Tibial artery (tissue), 4 donors: ENCODE results near the gene DPPA3.
"Not testable (repeated sequence)": the region's sequence is repeated elsewhere in the genome, so short reads cannot be mapped to it uniquely, and the experiment has no call there.

ENCODE experiments used
- DNase-seq, 2 donors: peaks; one replicate each; pipeline ENCODE4 v3.0.0-alpha.2; 2019
- H3K27ac ChIP-seq, 2 donors: fragments of 200-600 bp; sonication (generic) in 1 of 2; 1 replicate in 1 of 2; 2 replicates in 1 of 2; pipeline ENCODE4 v1.5.1; 2018 to 2019; ENCODE audit warnings: mild to moderate bottlenecking in 1 of 2
- H3K27me3 ChIP-seq, 2 donors: fragments of 200-600 bp; sonication (generic) in 1 of 2; one replicate each; pipeline versions ENCODE4 v1.5.1 to v1.6.0; 2016 to 2019
- H3K36me3 ChIP-seq, 3 donors: fragments of 200-600 bp; sonication (generic) in 2 of 3; one replicate each; pipeline ENCODE4 v1.5.1; 2016 to 2019; ENCODE audit warnings: mild to moderate bottlenecking in 2 of 3
- H3K4me1 ChIP-seq, 4 donors: fragments of 200-600 bp; sonication (generic) in 2 of 4; 1 replicate in 3 of 4; 2 replicates in 1 of 4; pipeline ENCODE4 v1.5.1; 2016 to 2019
- H3K4me3 ChIP-seq, 2 donors: fragments of 200-600 bp; sonication (generic) in 1 of 2; 1 replicate in 1 of 2; 2 replicates in 1 of 2; pipeline ENCODE4 v1.5.1; 2018 to 2019; ENCODE audit warnings: mild to moderate bottlenecking in 2 of 2
- H3K9me3 ChIP-seq, 3 donors: fragments of 200-600 bp; sonication (generic) in 1 of 3; one replicate each; pipeline ENCODE4 v1.5.1; 2016 to 2019
- intact Hi-C: fragments of 100-400 bp; cut with DNase I; formaldehyde crosslinking; loops from one replicate; pipeline ENCODE4 v1.15.0; 2023; ENCODE audit warnings: low total_unique reads
- TF ChIP-seq, protein P1 (sequence below), 2 experiments: fragments of 200-600 bp in 1 of 2; fragments of 450-650 bp in 1 of 2; IDR thresholded peaks; one replicate each; pipeline ENCODE4 v1.5.1; 2017 to 2019; ENCODE audit warnings: antibody characterized with exemption in 2 of 2, mild to moderate bottlenecking in 1 of 2, moderate library complexity in 1 of 2

The DPPA3 gene

DNA sequence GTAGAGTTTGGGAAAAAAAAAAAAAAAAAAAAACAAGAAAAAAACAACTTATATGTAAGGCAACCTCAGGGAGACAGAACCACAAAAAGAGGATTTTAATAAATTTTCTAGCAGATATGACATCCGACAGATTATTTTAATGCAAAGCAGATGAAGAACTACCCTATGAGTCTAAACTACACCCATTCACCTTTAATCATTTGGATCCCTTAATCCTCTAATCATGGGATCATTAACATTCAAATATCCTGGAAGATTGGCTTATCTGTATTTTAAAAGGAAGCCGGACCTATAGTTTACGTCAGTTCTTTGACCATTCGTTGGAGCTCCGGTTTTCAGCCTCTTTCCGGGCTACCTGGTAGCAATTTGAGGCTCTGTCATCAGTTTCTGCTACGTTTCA, at the start of gene DPPA3:
TSS of gene DPPA3 (plus strand) at position 301 of the 400 bp plus-strand sequence. CDS start 138 bp downstream, outside the sequence.
- no peak within 1 kb of the TSS for H3K4me3 ChIP-seq
- no peaks in the 10 kb centered on the region for H3K9me3 ChIP-seq
- H3K36me3 ChIP-seq, result no peaks in the 10 kb centered on the region
- DNase-seq, result no peak
- no peak within 1 kb of the TSS for H3K27ac ChIP-seq
- TF ChIP-seq, protein P1, sequence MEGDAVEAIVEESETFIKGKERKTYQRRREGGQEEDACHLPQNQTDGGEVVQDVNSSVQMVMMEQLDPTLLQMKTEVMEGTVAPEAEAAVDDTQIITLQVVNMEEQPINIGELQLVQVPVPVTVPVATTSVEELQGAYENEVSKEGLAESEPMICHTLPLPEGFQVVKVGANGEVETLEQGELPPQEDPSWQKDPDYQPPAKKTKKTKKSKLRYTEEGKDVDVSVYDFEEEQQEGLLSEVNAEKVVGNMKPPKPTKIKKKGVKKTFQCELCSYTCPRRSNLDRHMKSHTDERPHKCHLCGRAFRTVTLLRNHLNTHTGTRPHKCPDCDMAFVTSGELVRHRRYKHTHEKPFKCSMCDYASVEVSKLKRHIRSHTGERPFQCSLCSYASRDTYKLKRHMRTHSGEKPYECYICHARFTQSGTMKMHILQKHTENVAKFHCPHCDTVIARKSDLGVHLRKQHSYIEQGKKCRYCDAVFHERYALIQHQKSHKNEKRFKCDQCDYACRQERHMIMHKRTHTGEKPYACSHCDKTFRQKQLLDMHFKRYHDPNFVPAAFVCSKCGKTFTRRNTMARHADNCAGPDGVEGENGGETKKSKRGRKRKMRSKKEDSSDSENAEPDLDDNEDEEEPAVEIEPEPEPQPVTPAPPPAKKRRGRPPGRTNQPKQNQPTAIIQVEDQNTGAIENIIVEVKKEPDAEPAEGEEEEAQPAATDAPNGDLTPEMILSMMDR (IDR thresholded peaks at IDR 0.05), result no peak
- no peaks in the 10 kb centered on the region for H3K4me1 ChIP-seq
- intact Hi-C loops, result no loop called here
- no peaks in the 10 kb centered on the region for H3K27me3 ChIP-seq

DNA sequence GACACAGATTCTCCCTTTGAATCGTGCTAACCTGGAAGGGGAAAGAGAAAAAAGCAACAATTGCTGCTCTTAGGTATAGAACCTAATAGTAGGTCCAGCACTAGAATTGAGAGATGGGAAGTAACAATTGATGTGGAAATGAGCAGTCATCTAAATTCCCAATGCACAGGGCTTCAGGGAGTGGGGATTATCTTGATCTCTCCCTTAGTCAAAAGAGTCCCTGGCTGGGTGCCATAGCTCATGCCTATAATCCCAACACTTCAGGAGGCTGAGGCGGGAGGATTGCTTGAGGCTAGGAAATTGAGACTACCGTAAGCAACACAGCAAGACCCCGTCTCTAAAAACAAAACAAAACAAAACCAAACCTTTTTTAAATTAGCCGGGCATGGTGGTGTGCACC, 49.5 kb upstream of the DPPA3 start:
- no peak overlapping the region for H3K4me3 ChIP-seq
- H3K27ac ChIP-seq, result no peak overlapping the region
- H3K36me3 ChIP-seq, result no peaks in the 10 kb centered on the region
- TF ChIP-seq, protein P1 (IDR thresholded peaks at IDR 0.05), result no peak
- H3K9me3 ChIP-seq, result no peaks in the 10 kb centered on the region
- intact Hi-C loops, result no loop called here
- H3K4me1 ChIP-seq, result no peaks in the 10 kb centered on the region
- DNase-seq, result no peak
- H3K27me3 ChIP-seq, result no peaks in the 10 kb centered on the region

DNA sequence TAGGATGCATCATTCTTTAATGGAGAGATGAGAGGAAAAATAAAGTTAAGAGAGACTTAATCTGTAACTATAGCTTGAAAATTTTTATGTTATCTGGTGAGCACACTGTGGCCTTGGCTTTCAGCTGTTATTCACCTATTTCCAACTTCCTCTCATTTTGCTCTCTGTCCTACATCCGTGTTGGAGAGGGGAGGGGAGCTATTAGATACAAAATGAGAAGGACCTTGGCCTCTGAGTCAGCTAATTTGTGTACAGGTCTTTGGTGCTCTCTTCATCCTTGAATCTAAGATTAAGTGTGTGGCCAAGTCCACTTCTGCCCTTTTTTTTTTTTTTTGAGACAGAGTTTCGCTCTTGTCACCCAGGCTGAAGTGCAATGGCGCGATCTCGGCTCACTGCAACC, 44.6 kb upstream of the DPPA3 start:
- no peaks in the 10 kb centered on the region for H3K9me3 ChIP-seq
- no peak overlapping the region for H3K27ac ChIP-seq
- no peaks in the 10 kb centered on the region for H3K4me1 ChIP-seq
- no peak for DNase-seq
- no peaks in the 10 kb centered on the region for H3K27me3 ChIP-seq
- H3K4me3 ChIP-seq, result no peak overlapping the region
- intact Hi-C loops, result no loop called here
- H3K36me3 ChIP-seq, result no peaks in the 10 kb centered on the region
- TF ChIP-seq, protein P1 (IDR thresholded peaks at IDR 0.05), result no peak

DNA sequence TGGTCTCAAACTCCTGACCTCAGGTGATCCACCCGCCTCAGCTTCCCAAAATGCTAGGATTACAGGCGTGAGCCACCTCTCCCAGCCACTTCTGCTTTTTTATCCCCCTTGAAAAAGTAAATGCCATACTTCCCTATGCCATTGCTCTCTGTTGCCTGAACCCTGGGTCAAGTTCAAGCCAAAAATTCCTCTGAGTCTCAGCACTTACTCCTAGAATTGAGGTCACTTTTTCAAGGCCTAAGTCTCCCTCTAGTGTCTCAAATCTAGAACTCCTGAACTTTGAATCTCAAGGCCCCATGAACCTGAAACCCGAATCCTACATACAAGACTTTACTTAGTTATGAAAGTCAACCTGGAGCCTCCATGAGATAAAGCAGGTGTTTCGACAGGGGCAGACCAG, 44.1 kb upstream of the DPPA3 start:
- Histone ChIP-seq H3K27ac (no peak overlapping the region), H3K27me3 (no peaks in the 10 kb centered on the region), H3K36me3 (no peaks in the 10 kb centered on the region), H3K4me3 (no peak overlapping the region), H3K9me3 (no peaks in the 10 kb centered on the region), H3K4me1 (no peaks in the 10 kb centered on the region)
- intact Hi-C loops, result no loop called here
- TF ChIP-seq, protein P1 (IDR thresholded peaks at IDR 0.05), result no peak
- no peak for DNase-seq

DNA sequence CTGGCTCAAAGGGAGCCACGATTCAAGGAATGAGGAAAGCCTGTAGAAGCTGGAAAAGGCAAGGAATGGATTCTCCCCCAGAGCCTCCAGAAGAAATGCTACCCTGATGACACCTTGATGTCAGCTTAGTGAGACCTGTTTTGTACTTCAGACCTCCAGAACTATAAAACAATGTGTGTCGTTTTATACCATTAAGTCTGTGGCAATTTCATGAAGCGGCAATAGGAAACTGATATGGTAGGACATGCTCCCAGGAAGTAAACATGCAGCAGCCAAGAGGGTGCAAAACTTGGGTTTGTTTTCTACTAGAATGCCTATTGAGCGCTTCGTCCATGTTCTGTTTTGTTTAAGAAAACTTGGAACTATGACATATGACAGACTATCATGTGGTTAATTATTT, 43.1 kb upstream of the DPPA3 start:
- H3K9me3 ChIP-seq, result no peaks in the 10 kb centered on the region
- DNase-seq, result no peak
- H3K36me3 ChIP-seq, result no peaks in the 10 kb centered on the region
- no peak overlapping the region for H3K4me3 ChIP-seq
- TF ChIP-seq, protein P1 (IDR thresholded peaks at IDR 0.05), result no peak
- intact Hi-C loops, result no loop called here
- no peak overlapping the region for H3K27ac ChIP-seq
- H3K27me3 ChIP-seq, result no peaks in the 10 kb centered on the region
- no peaks in the 10 kb centered on the region for H3K4me1 ChIP-seq

DNA sequence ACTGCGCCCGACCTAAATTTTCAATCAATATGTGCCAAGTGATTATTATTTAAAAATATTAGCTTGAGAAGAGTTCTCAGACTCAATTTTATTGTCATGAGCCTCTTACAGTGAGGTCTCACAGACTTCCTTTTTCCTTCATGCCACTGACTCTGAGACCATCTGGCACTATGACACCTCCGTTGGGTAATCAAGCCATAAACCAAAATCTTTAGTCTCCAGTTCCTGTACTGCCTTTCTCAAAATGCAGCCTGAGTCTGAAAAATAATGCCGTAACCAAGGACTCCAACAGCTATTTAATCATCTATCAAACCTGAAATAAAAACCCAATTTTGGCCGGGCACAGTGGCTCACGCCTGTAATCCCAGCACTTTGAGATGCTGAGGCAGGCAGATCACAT, 35.8 kb upstream of the DPPA3 start:
- H3K27ac ChIP-seq, H3K9me3 ChIP-seq, intact Hi-C loops, H3K36me3 ChIP-seq, H3K27me3 ChIP-seq, H3K4me1 ChIP-seq, H3K4me3 ChIP-seq, DNase-seq: not testable (repeated sequence)
